ENCODE data around the gene CASP4.
"Not testable (repeated sequence)": the region's sequence is repeated elsewhere in the genome, so short reads cannot be mapped to it uniquely, and the experiment has no call there.

Gene CASP4

DNA sequence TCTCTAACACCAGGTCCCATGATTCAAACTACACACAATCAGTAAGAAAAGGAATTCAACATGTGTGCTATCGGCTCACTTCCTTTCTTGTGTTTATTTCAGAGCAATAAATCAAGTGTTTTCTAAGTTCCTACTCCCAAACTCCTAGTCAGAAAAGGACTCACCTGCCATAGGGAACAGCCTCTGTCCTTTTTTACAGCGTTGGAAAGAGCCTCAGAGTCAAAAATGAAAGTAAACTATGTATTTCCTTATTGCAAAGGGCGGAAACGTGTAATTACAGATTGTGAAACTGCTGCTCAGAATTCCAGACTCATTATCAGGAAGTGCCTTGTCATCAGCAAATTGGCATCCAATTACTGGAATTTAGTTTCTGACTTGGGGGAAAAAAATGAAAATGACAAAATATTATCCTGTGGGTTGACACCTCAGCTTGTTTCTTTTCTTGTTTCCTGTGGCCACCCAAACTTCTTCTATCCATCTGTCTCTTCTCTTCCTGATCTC lies at the start of gene CASP4:
CASP4 (minus strand) TSS at position 220 of the 501 bp plus-strand sequence; CDS start at position 171, 49 bp downstream.
- DNase-seq (ENCODE audit: low read depth in 2 of 2) = peak in 1 of 2 donors; percentile 6

GRCh38 chr11:105007463-105007862 lies 39.1 kb upstream of the CASP4 start:
- DNase-seq (ENCODE audit: low read depth in 2 of 2) = no peak

GRCh38 chr11:105005451-105005845 lies 37.1 kb upstream of the CASP4 start:
- DNase-seq (ENCODE audit: low read depth in 2 of 2) = no peak

GRCh38 chr11:105004021-105004420 lies 35.6 kb upstream of the CASP4 start:
- no peak for DNase-seq (ENCODE audit: low read depth in 2 of 2)

DNA sequence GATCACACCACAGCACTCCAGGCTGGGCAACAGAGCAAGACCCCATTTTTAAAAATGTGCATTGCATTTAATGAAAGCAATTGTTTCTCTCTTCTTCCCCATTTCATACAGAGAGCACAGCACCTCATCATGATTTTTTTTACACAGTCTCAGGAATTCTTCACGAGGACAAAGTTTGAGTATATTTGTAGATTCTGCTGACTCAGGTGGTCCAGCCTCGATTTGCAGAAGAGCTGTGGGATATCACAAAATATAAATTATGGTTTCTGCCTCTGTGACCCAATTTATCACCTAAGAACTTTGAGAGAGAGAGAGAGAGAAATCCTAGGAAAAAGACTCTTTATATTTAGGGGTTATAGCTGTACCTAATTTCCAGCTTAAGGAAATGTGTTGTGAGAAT lies 34.8 kb upstream of the CASP4 start:
- no peak for DNase-seq (ENCODE audit: low read depth in 2 of 2)

- peak; percentile 31 to 40 for DNase-seq (ENCODE audit: low read depth in 2 of 2)
These were observed 32.4 kb upstream of the CASP4 start for GRCh38 chr11:105000797-105001196.

- no peak for DNase-seq (ENCODE audit: low read depth in 2 of 2)
These were observed 31.8 kb upstream of the CASP4 start for GRCh38 chr11:105000167-105000566.

GRCh38 chr11:104999721-105000120 lies 31.3 kb upstream of the CASP4 start:
- no peak for DNase-seq (ENCODE audit: low read depth in 2 of 2)

GRCh38 chr11:104997288-104997687 lies 28.9 kb upstream of the CASP4 start:
- no peak for DNase-seq (ENCODE audit: low read depth in 2 of 2)

DNA sequence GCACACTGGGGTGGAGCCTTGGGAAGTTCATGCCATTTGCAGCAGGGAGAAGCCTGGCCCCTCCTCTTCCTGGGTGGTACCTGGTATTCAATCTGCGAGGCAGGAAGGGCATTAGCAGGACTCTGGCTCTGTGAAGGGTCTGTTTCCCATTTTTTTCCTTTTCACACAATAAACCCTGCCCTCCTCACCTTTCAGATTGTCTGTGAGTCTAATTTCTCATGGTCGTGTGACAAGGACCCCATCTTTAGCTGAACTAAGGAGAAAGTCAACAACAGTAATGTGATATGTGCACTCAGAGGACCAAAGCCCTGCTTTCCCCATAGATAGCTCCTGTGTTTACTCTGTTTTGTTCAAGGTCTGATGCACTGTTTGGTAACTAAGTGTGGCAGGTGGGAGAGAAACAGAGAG lies 26.6 kb upstream of the CASP4 start:
- no peak for DNase-seq (ENCODE audit: low read depth in 2 of 2)

GRCh38 chr11:104992781-104993180 lies 24.4 kb upstream of the CASP4 start:
- DNase-seq (ENCODE audit: low read depth in 2 of 2) = no peak

GRCh38 chr11:104991994-104992393 lies 23.6 kb upstream of the CASP4 start:
- DNase-seq (ENCODE audit: low read depth in 2 of 2) = no peak

- DNase-seq (ENCODE audit: low read depth in 2 of 2) = no peak
These were observed 16.4 kb upstream of the CASP4 start for GRCh38 chr11:104984808-104985207.

GRCh38 chr11:104979839-104980238 lies 11.5 kb upstream of the CASP4 start:
- no peak for DNase-seq (ENCODE audit: low read depth in 2 of 2)

- DNase-seq (ENCODE audit: low read depth in 2 of 2) = no peak
These were observed 5.2 kb upstream of the CASP4 start for GRCh38 chr11:104973616-104974015.

GRCh38 chr11:104972924-104973323 lies 4.5 kb upstream of the CASP4 start:
- not testable (repeated sequence) for DNase-seq (ENCODE audit: low read depth in 2 of 2)

DNA sequence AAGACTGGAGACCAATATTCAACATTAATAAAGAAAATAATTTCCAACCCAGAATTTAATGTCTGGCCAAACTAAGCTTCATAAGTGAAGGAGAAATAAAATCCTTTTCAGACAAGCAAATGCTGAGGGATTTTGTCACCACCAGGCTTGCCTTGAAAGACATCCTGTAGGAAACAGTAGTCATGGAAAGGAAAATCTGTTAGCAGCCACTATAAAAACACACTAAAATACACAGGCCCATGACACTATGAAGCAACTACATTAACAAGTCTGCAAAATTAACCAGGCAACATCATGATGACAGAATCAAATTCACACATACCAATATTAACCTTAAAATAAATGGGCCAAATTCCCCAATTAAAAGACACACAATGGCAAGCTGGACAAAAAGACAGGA lies 2.4 kb upstream of the CASP4 start:
- DNase-seq (ENCODE audit: low read depth in 2 of 2) = no peak

GRCh38 chr11:104968856-104969776 lies 742 bp upstream of the CASP4 start:
- DNase-seq (ENCODE audit: low read depth in 2 of 2) = no peak

- DNase-seq (ENCODE audit: low read depth in 2 of 2) = no peak
These were observed 630 bp downstream of the CASP4 start for GRCh38 chr11:104967534-104968354.

- DNase-seq (ENCODE audit: low read depth in 2 of 2) = no peak
These were observed 2.6 kb downstream of the CASP4 start for GRCh38 chr11:104965735-104966134.

- DNase-seq (ENCODE audit: low read depth in 2 of 2) = no peak
These were observed 4.1 kb downstream of the CASP4 start for GRCh38 chr11:104964247-104964646.

- no peak for DNase-seq (ENCODE audit: low read depth in 2 of 2)
These were observed 5.5 kb downstream of the CASP4 start for GRCh38 chr11:104962852-104963251.

Measured in stimulated activated CD4-positive, alpha-beta T cell treated with anti-CD3 and anti-CD28 coated beads, Interleukin-1b, Interleukin-23, amount 100 ng/mL, for 4 hours (primary cell).